ENCODE results near the gene NRG3.
"Not testable (repeated sequence)": the region's sequence is repeated elsewhere in the genome, so short reads cannot be mapped to it uniquely, and the experiment has no call there.

NRG3 gene

DNA sequence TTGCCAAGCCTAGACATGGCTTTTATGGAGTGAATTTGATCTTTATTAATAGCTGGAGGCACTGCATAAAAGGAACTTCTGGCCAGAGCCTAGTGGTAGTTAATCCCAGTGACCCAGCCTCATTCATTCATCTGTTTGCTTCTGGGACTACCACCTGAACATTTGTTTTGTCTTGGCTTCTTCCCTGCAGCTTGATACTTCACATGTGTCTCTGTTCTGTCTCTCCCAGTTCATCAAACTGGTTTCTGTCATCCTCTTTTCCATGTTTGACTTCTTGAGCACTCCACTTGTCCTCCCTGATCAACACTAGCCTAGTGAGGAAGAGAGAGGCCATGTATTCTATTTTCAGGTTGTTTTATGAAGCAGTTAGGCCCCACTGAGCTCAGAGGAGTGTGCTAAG, 163.6 kb downstream of the NRG3 start:
- no peak for DNase-seq (ENCODE audit: low read depth, low spot score)
- H3K36me3 ChIP-seq (ENCODE audit: insufficient read depth, insufficient read length, low read length) = no peaks in the 10 kb centered on the region
- no peaks in the 10 kb centered on the region for H3K27me3 ChIP-seq (ENCODE audit: insufficient read depth, insufficient read length)
- H3K4me1 ChIP-seq (ENCODE audit: insufficient read depth, insufficient read length) = no peaks in the 10 kb centered on the region
- H3K9ac ChIP-seq (ENCODE audit: insufficient read length, low read depth) = no peak overlapping the region
- no peaks in the 10 kb centered on the region for H3K9me3 ChIP-seq (ENCODE audit: insufficient read depth, low read length)
- H3K4me3 ChIP-seq (ENCODE audit: insufficient read length, low read depth) = no peak overlapping the region
- TF ChIP-seq SUZ12 (IDR thresholded peaks at IDR 0.05; ENCODE audit: extremely low read depth, insufficient read depth, insufficient read length) = no peak
- TF ChIP-seq ZNF274 (IDR thresholded peaks at IDR 0.05; ENCODE audit: low read depth, low read length) = no peak
- no peak for TF ChIP-seq YY1 (IDR thresholded peaks at IDR 0.05; ENCODE audit: insufficient read depth, insufficient read length)

DNA sequence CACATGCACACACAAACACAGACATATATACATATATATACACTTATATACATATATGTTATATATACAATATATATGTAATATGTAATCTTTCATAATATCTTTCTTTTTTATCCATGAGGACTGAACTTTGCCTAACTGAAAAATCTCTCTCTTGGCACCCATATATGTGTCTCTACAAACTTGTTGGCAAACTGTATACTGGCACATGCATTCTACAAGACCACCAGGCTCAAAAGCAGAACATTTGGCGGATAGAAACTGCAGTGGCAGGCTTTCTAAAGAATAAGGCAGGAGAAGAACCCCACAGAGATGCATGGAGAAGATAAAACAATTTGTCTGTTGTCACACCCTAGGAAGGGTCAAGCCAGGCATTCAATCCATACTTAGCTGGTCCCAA, 165.3 kb downstream of the NRG3 start:
- H3K9me3 ChIP-seq (ENCODE audit: insufficient read depth, low read length) = no peaks in the 10 kb centered on the region
- H3K4me3 ChIP-seq (ENCODE audit: insufficient read length, low read depth) = no peak overlapping the region
- no peak for DNase-seq (ENCODE audit: low read depth, low spot score)
- no peaks in the 10 kb centered on the region for H3K36me3 ChIP-seq (ENCODE audit: insufficient read depth, insufficient read length, low read length)
- H3K4me1 ChIP-seq (ENCODE audit: insufficient read depth, insufficient read length) = no peaks in the 10 kb centered on the region
- no peak for TF ChIP-seq SUZ12 (IDR thresholded peaks at IDR 0.05; ENCODE audit: extremely low read depth, insufficient read depth, insufficient read length)
- TF ChIP-seq YY1 (IDR thresholded peaks at IDR 0.05; ENCODE audit: insufficient read depth, insufficient read length) = no peak
- no peak for TF ChIP-seq ZNF274 (IDR thresholded peaks at IDR 0.05; ENCODE audit: low read depth, low read length)
- H3K27me3 ChIP-seq (ENCODE audit: insufficient read depth, insufficient read length) = no peaks in the 10 kb centered on the region
- no peak overlapping the region for H3K9ac ChIP-seq (ENCODE audit: insufficient read length, low read depth)

DNA sequence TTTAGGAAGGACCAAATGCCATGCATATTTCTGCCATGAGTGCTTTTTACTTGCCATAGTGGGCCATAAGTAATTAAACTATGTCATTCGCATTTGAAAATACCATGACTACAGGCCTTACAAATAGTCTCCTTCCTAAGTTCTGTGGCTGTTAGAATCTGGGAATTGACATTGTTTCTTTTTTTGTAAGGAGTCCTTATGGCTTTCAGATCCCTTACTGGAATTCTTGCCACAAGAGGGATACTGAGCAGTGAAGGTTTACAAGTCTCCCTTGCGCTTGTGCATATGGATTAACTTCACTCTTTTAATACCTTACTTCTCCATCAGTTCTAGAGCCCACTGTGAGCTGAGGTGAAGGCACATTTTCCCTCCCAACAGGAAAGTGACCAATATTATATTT, 166.0 kb downstream of the NRG3 start:
- Histone ChIP-seq H3K4me3 (ENCODE audit: insufficient read length, low read depth) (no peak overlapping the region), H3K9ac (ENCODE audit: insufficient read length, low read depth) (no peak overlapping the region), H3K4me1 (ENCODE audit: insufficient read depth, insufficient read length) (no peaks in the 10 kb centered on the region), H3K9me3 (ENCODE audit: insufficient read depth, low read length) (no peaks in the 10 kb centered on the region), H3K36me3 (ENCODE audit: insufficient read depth, insufficient read length, low read length) (no peaks in the 10 kb centered on the region), H3K27me3 (ENCODE audit: insufficient read depth, insufficient read length) (no peaks in the 10 kb centered on the region)
- no peak for TF ChIP-seq ZNF274 (IDR thresholded peaks at IDR 0.05; ENCODE audit: low read depth, low read length)
- TF ChIP-seq SUZ12 (IDR thresholded peaks at IDR 0.05; ENCODE audit: extremely low read depth, insufficient read depth, insufficient read length) = no peak
- no peak for TF ChIP-seq YY1 (IDR thresholded peaks at IDR 0.05; ENCODE audit: insufficient read depth, insufficient read length)
- peak; percentile 15 for DNase-seq (ENCODE audit: low read depth, low spot score)

GRCh38 chr10:82056391-82056790, 181.4 kb downstream of the NRG3 start:
- no peaks in the 10 kb centered on the region for H3K9me3 ChIP-seq (ENCODE audit: insufficient read depth, low read length)
- H3K9ac ChIP-seq (ENCODE audit: insufficient read length, low read depth) = no peak overlapping the region
- no peak for DNase-seq (ENCODE audit: low read depth, low spot score)
- H3K27me3 ChIP-seq (ENCODE audit: insufficient read depth, insufficient read length) = no peaks in the 10 kb centered on the region
- H3K4me3 ChIP-seq (ENCODE audit: insufficient read length, low read depth) = no peak overlapping the region
- H3K4me1 ChIP-seq (ENCODE audit: insufficient read depth, insufficient read length) = no peaks in the 10 kb centered on the region
- TF ChIP-seq ZNF274 (IDR thresholded peaks at IDR 0.05; ENCODE audit: low read depth, low read length) = no peak
- no peak for TF ChIP-seq SUZ12 (IDR thresholded peaks at IDR 0.05; ENCODE audit: extremely low read depth, insufficient read depth, insufficient read length)
- TF ChIP-seq YY1 (IDR thresholded peaks at IDR 0.05; ENCODE audit: insufficient read depth, insufficient read length) = no peak
- no peaks in the 10 kb centered on the region for H3K36me3 ChIP-seq (ENCODE audit: insufficient read depth, insufficient read length, low read length)

GRCh38 chr10:82067192-82067591, 192.2 kb downstream of the NRG3 start:
- not testable (repeated sequence) for DNase-seq (ENCODE audit: low read depth, low spot score); H3K4me1 ChIP-seq (ENCODE audit: insufficient read depth, insufficient read length); H3K4me3 ChIP-seq (ENCODE audit: insufficient read length, low read depth); H3K9ac ChIP-seq (ENCODE audit: insufficient read length, low read depth); H3K27me3 ChIP-seq (ENCODE audit: insufficient read depth, insufficient read length); H3K9me3 ChIP-seq (ENCODE audit: insufficient read depth, low read length); H3K36me3 ChIP-seq (ENCODE audit: insufficient read depth, insufficient read length, low read length)

DNA sequence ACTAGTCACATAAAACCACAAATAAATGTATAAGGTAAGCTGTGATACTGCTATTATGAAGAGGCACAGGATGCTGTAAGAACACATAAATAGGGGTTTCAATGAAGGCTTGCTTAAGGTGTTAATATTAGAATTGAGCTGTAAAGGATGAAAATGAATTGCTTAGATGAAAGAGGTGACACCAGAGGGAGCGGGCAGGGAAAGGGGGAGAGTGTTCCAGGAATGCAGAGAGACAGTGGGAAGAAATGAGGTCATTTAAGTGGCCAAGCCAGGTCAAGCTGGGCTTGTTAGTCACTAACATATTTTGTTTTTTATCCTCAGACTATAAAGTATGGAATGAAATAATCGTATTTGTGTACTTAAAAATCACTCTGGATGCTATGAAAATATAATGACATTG, 193.5 kb downstream of the NRG3 start:
- TF ChIP-seq ZNF274 (IDR thresholded peaks at IDR 0.05; ENCODE audit: low read depth, low read length) (no peak), YY1 (IDR thresholded peaks at IDR 0.05; ENCODE audit: insufficient read depth, insufficient read length) (no peak), SUZ12 (IDR thresholded peaks at IDR 0.05; ENCODE audit: extremely low read depth, insufficient read depth, insufficient read length) (no peak)
- no peak overlapping the region for H3K4me3 ChIP-seq (ENCODE audit: insufficient read length, low read depth)
- no peak for DNase-seq (ENCODE audit: low read depth, low spot score)
- H3K27me3 ChIP-seq (ENCODE audit: insufficient read depth, insufficient read length) = no peaks in the 10 kb centered on the region
- H3K36me3 ChIP-seq (ENCODE audit: insufficient read depth, insufficient read length, low read length) = no peaks in the 10 kb centered on the region
- no peaks in the 10 kb centered on the region for H3K4me1 ChIP-seq (ENCODE audit: insufficient read depth, insufficient read length)
- no peak overlapping the region for H3K9ac ChIP-seq (ENCODE audit: insufficient read length, low read depth)
- H3K9me3 ChIP-seq (ENCODE audit: insufficient read depth, low read length) = no peaks in the 10 kb centered on the region

- Histone ChIP-seq H3K4me1 (ENCODE audit: insufficient read depth, insufficient read length) (no peaks in the 10 kb centered on the region), H3K36me3 (ENCODE audit: insufficient read depth, insufficient read length, low read length) (no peaks in the 10 kb centered on the region), H3K27me3 (ENCODE audit: insufficient read depth, insufficient read length) (no peaks in the 10 kb centered on the region), H3K9ac (ENCODE audit: insufficient read length, low read depth) (no peak overlapping the region), H3K9me3 (ENCODE audit: insufficient read depth, low read length) (no peaks in the 10 kb centered on the region), H3K4me3 (ENCODE audit: insufficient read length, low read depth) (no peak overlapping the region)
- no peak for TF ChIP-seq YY1 (IDR thresholded peaks at IDR 0.05; ENCODE audit: insufficient read depth, insufficient read length)
- no peak for TF ChIP-seq SUZ12 (IDR thresholded peaks at IDR 0.05; ENCODE audit: extremely low read depth, insufficient read depth, insufficient read length)
- no peak for TF ChIP-seq ZNF274 (IDR thresholded peaks at IDR 0.05; ENCODE audit: low read depth, low read length)
- no peak for DNase-seq (ENCODE audit: low read depth, low spot score)
These were observed 196.2 kb downstream of the NRG3 start for GRCh38 chr10:82071231-82071630.

DNA sequence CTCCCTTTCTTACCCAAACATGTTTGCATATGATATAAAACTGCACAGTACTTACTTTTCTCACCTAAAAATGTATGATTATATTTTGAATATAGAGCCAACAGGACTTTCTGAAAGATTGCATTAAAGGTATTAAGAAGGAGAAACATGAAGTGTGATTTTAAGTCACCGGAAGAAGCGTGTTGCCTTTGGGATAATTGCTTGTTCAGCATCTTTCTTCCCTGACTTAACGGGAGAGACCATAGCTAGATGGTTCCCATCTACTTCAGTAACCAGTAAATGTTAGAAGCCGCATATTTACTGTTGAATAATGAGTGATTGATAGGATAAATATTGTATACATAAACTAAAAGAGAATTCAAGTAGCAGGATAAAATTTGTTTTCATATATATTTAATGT, 197.1 kb downstream of the NRG3 start:
- no peak overlapping the region for H3K4me3 ChIP-seq (ENCODE audit: insufficient read length, low read depth)
- no peaks in the 10 kb centered on the region for H3K4me1 ChIP-seq (ENCODE audit: insufficient read depth, insufficient read length)
- H3K9me3 ChIP-seq (ENCODE audit: insufficient read depth, low read length) = no peaks in the 10 kb centered on the region
- no peaks in the 10 kb centered on the region for H3K27me3 ChIP-seq (ENCODE audit: insufficient read depth, insufficient read length)
- TF ChIP-seq YY1 (IDR thresholded peaks at IDR 0.05; ENCODE audit: insufficient read depth, insufficient read length) (no peak), SUZ12 (IDR thresholded peaks at IDR 0.05; ENCODE audit: extremely low read depth, insufficient read depth, insufficient read length) (no peak)
- H3K9ac ChIP-seq (ENCODE audit: insufficient read length, low read depth) = no peak overlapping the region
- no peaks in the 10 kb centered on the region for H3K36me3 ChIP-seq (ENCODE audit: insufficient read depth, insufficient read length, low read length)
- DNase-seq (ENCODE audit: low read depth, low spot score) = no peak

Measured in NT2/D1 (cell line).